ENCODE measurements around the gene ZNF341.
A peak's percentile ranks its signal among the peaks of the same experiment; 100 is the strongest.

Gene ZNF341

GRCh38 chr20:33810885-33811775 is 79.3 kb downstream of the ZNF341 start, which contains the start of gene CHMP4B:
TSS of gene CHMP4B (plus strand) at chr20:33811348. CDS start at chr20:33811469, 121 bp downstream.
- peak; percentile 98 for DNase-seq (ENCODE audit: low spot score)
- no peak for TF ChIP-seq CTCF (IDR thresholded peaks at IDR 0.05; ENCODE audit: borderline replicate concordance, control extremely low read depth, extremely low read depth, insufficient read depth, missing control alignments)
- in situ Hi-C loops (cut with MboI; ENCODE audit: low sequenced_read_pairs, unreplicated experiment) = no loop called here

GRCh38 chr20:33811776-33812151 is 80.0 kb downstream of the ZNF341 start:
- DNase-seq (ENCODE audit: low spot score) = no peak
- in situ Hi-C loops (cut with MboI; ENCODE audit: low sequenced_read_pairs, unreplicated experiment) = no loop called here

GRCh38 chr20:33812152-33812849 is 80.5 kb downstream of the ZNF341 start:
- in situ Hi-C loops (cut with MboI; ENCODE audit: low sequenced_read_pairs, unreplicated experiment) = no loop called here
- TF ChIP-seq CTCF (IDR thresholded peaks at IDR 0.05; ENCODE audit: borderline replicate concordance, control extremely low read depth, extremely low read depth, insufficient read depth, missing control alignments) = no peak
- no peak for DNase-seq (ENCODE audit: low spot score)

More at GRCh38 chr20:33811776-33812151, 80.0 kb downstream of the ZNF341 start:
- TF ChIP-seq CTCF (IDR thresholded peaks at IDR 0.05; ENCODE audit: borderline replicate concordance, control extremely low read depth, extremely low read depth, insufficient read depth, missing control alignments) = no peak

GRCh38 chr20:33812908-33813462 is 81.2 kb downstream of the ZNF341 start:
- DNase-seq (ENCODE audit: low spot score) = no peak
- in situ Hi-C loops (cut with MboI; ENCODE audit: low sequenced_read_pairs, unreplicated experiment) = no loop called here

GRCh38 chr20:33814238-33814712 is 82.5 kb downstream of the ZNF341 start:
- no peak for TF ChIP-seq CTCF (IDR thresholded peaks at IDR 0.05; ENCODE audit: borderline replicate concordance, control extremely low read depth, extremely low read depth, insufficient read depth, missing control alignments)
- in situ Hi-C loops (cut with MboI; ENCODE audit: low sequenced_read_pairs, unreplicated experiment) = no loop called here
- no peak for DNase-seq (ENCODE audit: low spot score)

More at GRCh38 chr20:33812908-33813462, 81.2 kb downstream of the ZNF341 start:
- no peak for TF ChIP-seq CTCF (IDR thresholded peaks at IDR 0.05; ENCODE audit: borderline replicate concordance, control extremely low read depth, extremely low read depth, insufficient read depth, missing control alignments)

GRCh38 chr20:33815671-33816070 is 83.9 kb downstream of the ZNF341 start:
- in situ Hi-C loops (cut with MboI; ENCODE audit: low sequenced_read_pairs, unreplicated experiment) = no loop called here
- TF ChIP-seq CTCF (IDR thresholded peaks at IDR 0.05; ENCODE audit: borderline replicate concordance, control extremely low read depth, extremely low read depth, insufficient read depth, missing control alignments) = no peak
- no peak for DNase-seq (ENCODE audit: low spot score)
